Pancreas (tissue), 10 donors: Measurements from ENCODE around the gene HOXA4. TPM values are rescaled to one million over a fixed set of nuclear protein-coding genes. Genes with fewer than 3 reads are reported as not detected.
A peak's percentile ranks its signal among the peaks of the same experiment; 100 is the strongest.

Experiments
- ATAC-seq, 4 donors: fragments of 200-7000 bp; cut with Tn5 transposase; one replicate each; pipeline versions ENCODE4 v1.8.0 to v1.9.1; 2020; ENCODE audit warnings: mild to moderate bottlenecking in 4 of 4, moderate library complexity in 4 of 4
- DNase-seq, 6 donors: peaks; one replicate each; pipeline ENCODE4 v3.0.0-alpha.2; 2020
- FAIRE-seq: peaks from 2 replicates; lab custom pipeline; 2012; peaks lifted over from hg19 to GRCh38; lab: Jason Lieb, UNC
- H3K27ac ChIP-seq, 4 donors: fragments of 200-600 bp; sonication (generic); 1 replicate in 3 of 4; 2 replicates in 1 of 4; pipeline versions ENCODE4 v1.5.0 to v1.8.0; 2020
- H3K27me3 ChIP-seq, 4 donors: fragments of 200-600 bp; one replicate each; pipeline ENCODE4 v1.8.0; 2021
- H3K36me3 ChIP-seq, 3 donors: fragments of 200-600 bp; sonication (generic) in 1 of 3; one replicate each; pipeline versions ENCODE4 v1.5.0 to v1.8.0; 2020 to 2021
- H3K4me1 ChIP-seq, 3 donors: fragments of 200-600 bp; one replicate each; pipeline ENCODE4 v1.8.0; 2021
- H3K4me3 ChIP-seq, 4 donors: fragments of 200-600 bp; sonication (generic) in 2 of 4; one replicate each; pipeline versions ENCODE4 v1.5.0 to v1.8.0; 2020 to 2021
- H3K9me3 ChIP-seq, 4 donors: fragments of 200-600 bp; one replicate each; pipeline ENCODE4 v1.8.0; 2021
- CTCF ChIP-seq, 4 donors: fragments of 200-600 bp; sonication (generic) in 3 of 4; IDR thresholded peaks; one replicate each; pipeline versions ENCODE4 v1.5.0 to v1.8.0; 2021; ENCODE audit warnings: antibody characterized with exemption in 4 of 4
- WGBS, 2 donors: extraction: QIAGEN DNeasy Blood & Tissue Kit; methylation state at CpG; one replicate each; pipeline ENCODE4 v1.1.7; 2013; 5-methylcytosine and 5-hydroxymethylcytosine counted together
- intact Hi-C, 3 donors: fragments of 100-400 bp; cut with DNase I; formaldehyde crosslinking; loops; one replicate each; pipeline versions ENCODE4 v1.11.1 to v1.14.2; 2022
- polyA plus RNA-seq, 2 donors: library from polyadenylated mRNA; stranded (reverse); fragments of 200-250 nt; gene quantifications; one replicate each; pipeline ENCODE4 v1.2.3, GENCODE V29; 2013
- total RNA-seq, 6 donors: library from RNA; stranded (reverse); fragmentation: NEBNext Ultra II Directional in 4 of 6; extraction: Animal tissue kit (Norgen Biotek cat#: 25700) in 4 of 6; gene quantifications; one replicate each; pipeline versions ENCODE4 v1.2.1 to v1.2.4, GENCODE V29; 2021 to 2023
- donor health status: healthy with polysubstance abuse.
- donor health status: DM: no; HTN: no; CAD: no; lungs with moderate emphysema.
- donor health status: DM: no; HTN: no; CAD: no.
- donor health status: control.
- donor health status: control.
- donor health status: Bipolar disorder and iron deficiency.
- donor health status: DM: yes; HTN: yes; CAD: no.
- donor health status: DM: no; HTN: no; CAD: no.
- donor health status: DM: no; HTN: no; CAD: no.
- donor health status: DM: yes; HTN: yes; CAD: no.

Gene HOXA4
- total and polyA plus RNA-seq, 8 donors, result 0.19 to 2.4 (median 0.58) TPM

GRCh38 chr7:27140126-27140857, 9.7 kb upstream of the HOXA4 start:
- WGBS, 2 donors, result 23 to 28% methylated on average over 15 of the region's 15 CpGs
- DNase-seq (no peak), FAIRE-seq (no peak), ATAC-seq (no peak)
- intact Hi-C loops, result no loop called here
- Histone ChIP-seq H3K27ac (peak overlapping the region in 1 of 4 donors; percentile 8), H3K27me3 (peaks cover 2 to 78% (median 23%) of the 10 kb centered on the region in 4 donors), H3K9me3 (no peaks in the 10 kb centered on the region), H3K36me3 (no peaks in the 10 kb centered on the region), H3K4me1 (peaks cover 0 to 4% (median 3%) of the 10 kb centered on the region in 3 donors), H3K4me3 (no peak overlapping the region)
- TF ChIP-seq CTCF (IDR thresholded peaks at IDR 0.05), result no peak

GRCh38 chr7:27139334-27140125, 9.0 kb upstream of the HOXA4 start:
- peaks cover 0 to 4% (median 3%) of the 10 kb centered on the region in 3 donors for H3K4me1 ChIP-seq
- DNase-seq, result peak in 1 of 6 donors; percentile 56
- intact Hi-C loops, result no loop called here
- ATAC-seq, result no peak
- no peaks in the 10 kb centered on the region for H3K36me3 ChIP-seq
- 12 to 15% methylated on average over 42 to 53 of the region's 53 CpGs for WGBS, 2 donors
- no peak for TF ChIP-seq CTCF (IDR thresholded peaks at IDR 0.05)
- peaks cover 0 to 78% (median 21%) of the 10 kb centered on the region in 4 donors for H3K27me3 ChIP-seq
- no peaks in the 10 kb centered on the region for H3K9me3 ChIP-seq
- H3K4me3 ChIP-seq, result no peak overlapping the region
- no peak for FAIRE-seq
- peak overlapping the region in 2 of 4 donors; percentile 8 to 9 for H3K27ac ChIP-seq

GRCh38 chr7:27138985-27139333, 8.4 kb upstream of the HOXA4 start:
- FAIRE-seq, result no peak
- DNase-seq, result no peak
- ATAC-seq, result no peak
- Histone ChIP-seq H3K27ac (peak overlapping the region in 2 of 4 donors; percentile 9 to 15), H3K4me3 (no peak overlapping the region), H3K4me1 (peaks cover 0 to 4% (median 3%) of the 10 kb centered on the region in 3 donors), H3K27me3 (peaks cover 0 to 72% (median 19%) of the 10 kb centered on the region in 4 donors), H3K36me3 (no peaks in the 10 kb centered on the region), H3K9me3 (no peaks in the 10 kb centered on the region)
- intact Hi-C loops, result no loop called here
- 15 to 20% methylated on average over 11 of the region's 11 CpGs for WGBS, 2 donors
- no peak for TF ChIP-seq CTCF (IDR thresholded peaks at IDR 0.05)

- peaks cover 3 to 71% (median 18%) of the 10 kb centered on the region in 4 donors for H3K27me3 ChIP-seq
- DNase-seq, result no peak
These were observed 7.9 kb upstream of the HOXA4 start for GRCh38 chr7:27138472-27138871.

More at GRCh38 chr7:27138472-27138871, 7.9 kb upstream of the HOXA4 start:
- no peaks in the 10 kb centered on the region for H3K36me3 ChIP-seq
- intact Hi-C loops, result no loop called here
- FAIRE-seq, result no peak
- peak overlapping the region in 1 of 4 donors; percentile 15 for H3K27ac ChIP-seq
- no peak overlapping the region for H3K4me3 ChIP-seq
- peaks cover 0 to 4% (median 0%) of the 10 kb centered on the region in 3 donors for H3K4me1 ChIP-seq
- no peak for TF ChIP-seq CTCF (IDR thresholded peaks at IDR 0.05)
- WGBS, 2 donors, result 48 to 65% methylated on average over 1 of the region's 1 CpG
- ATAC-seq, result no peak
- no peaks in the 10 kb centered on the region for H3K9me3 ChIP-seq
